ENCODE results near the gene LRRC59. TPM values are rescaled to one million over a fixed set of nuclear protein-coding genes. Genes with fewer than 3 reads are reported as not detected.

The LRRC59 gene
- total RNA-seq, 1 experiment from 2014 or later = 108 TPM

GRCh38 chr17:50345432-50346312, 51.7 kb downstream of the LRRC59 start, which contains the start of gene XYLT2 (continued):
- no peak for TF ChIP-seq AFF4 (CRISPR knock-in tag; IDR thresholded peaks at IDR 0.05; ENCODE audit: borderline replicate concordance)
- no peak for TF ChIP-seq PRRX2 (CRISPR knock-in tag; IDR thresholded peaks at IDR 0.05)
- peak; percentile 39 for TF ChIP-seq MAX (CRISPR knock-in tag; IDR thresholded peaks at IDR 0.05)
- TF ChIP-seq ZBTB21 (CRISPR knock-in tag; IDR thresholded peaks at IDR 0.05; ENCODE audit: borderline replicate concordance) = no peak
- no peak for TF ChIP-seq ETV6 (CRISPR knock-in tag; IDR thresholded peaks at IDR 0.05)
- TF ChIP-seq, protein P1, sequence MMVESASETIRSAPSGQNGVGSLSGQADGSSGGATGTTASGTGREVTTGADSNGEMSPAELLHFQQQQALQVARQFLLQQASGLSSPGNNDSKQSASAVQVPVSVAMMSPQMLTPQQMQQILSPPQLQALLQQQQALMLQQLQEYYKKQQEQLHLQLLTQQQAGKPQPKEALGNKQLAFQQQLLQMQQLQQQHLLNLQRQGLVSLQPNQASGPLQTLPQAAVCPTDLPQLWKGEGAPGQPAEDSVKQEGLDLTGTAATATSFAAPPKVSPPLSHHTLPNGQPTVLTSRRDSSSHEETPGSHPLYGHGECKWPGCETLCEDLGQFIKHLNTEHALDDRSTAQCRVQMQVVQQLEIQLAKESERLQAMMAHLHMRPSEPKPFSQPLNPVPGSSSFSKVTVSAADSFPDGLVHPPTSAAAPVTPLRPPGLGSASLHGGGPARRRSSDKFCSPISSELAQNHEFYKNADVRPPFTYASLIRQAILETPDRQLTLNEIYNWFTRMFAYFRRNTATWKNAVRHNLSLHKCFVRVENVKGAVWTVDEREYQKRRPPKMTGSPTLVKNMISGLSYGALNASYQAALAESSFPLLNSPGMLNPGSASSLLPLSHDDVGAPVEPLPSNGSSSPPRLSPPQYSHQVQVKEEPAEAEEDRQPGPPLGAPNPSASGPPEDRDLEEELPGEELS (CRISPR knock-in tag; IDR thresholded peaks at IDR 0.05) = no peak; the same call in 1 of the 2 replicates
- TF ChIP-seq CTCF (IDR thresholded peaks at IDR 0.05) = no peak
- no peak for TF ChIP-seq MYBL2 (CRISPR knock-in tag; IDR thresholded peaks at IDR 0.05)
- no peak for TF ChIP-seq ZBTB43 (CRISPR knock-in tag; IDR thresholded peaks at IDR 0.05)
- no peak for TF ChIP-seq ZNF317 (CRISPR knock-in tag; IDR thresholded peaks at IDR 0.05; ENCODE audit: borderline replicate concordance, low read depth)
- no peak for TF ChIP-seq ZNF416 (CRISPR knock-in tag; IDR thresholded peaks at IDR 0.05)
- TF ChIP-seq MXD4 (CRISPR knock-in tag; IDR thresholded peaks at IDR 0.05; ENCODE audit: borderline replicate concordance) = no peak
- no peak; the same call in 1 of the 2 replicates for TF ChIP-seq ARID4B (CRISPR knock-in tag; IDR thresholded peaks at IDR 0.05; ENCODE audit: borderline replicate concordance)
- no peak for TF ChIP-seq ATF1 (CRISPR knock-in tag; IDR thresholded peaks at IDR 0.05)
- TF ChIP-seq ZNF219 (CRISPR knock-in tag; IDR thresholded peaks at IDR 0.05; ENCODE audit: borderline replicate concordance) = no peak
- no peak for TF ChIP-seq ZNF423 (CRISPR knock-in tag; IDR thresholded peaks at IDR 0.05)
- TF ChIP-seq, protein P2, sequence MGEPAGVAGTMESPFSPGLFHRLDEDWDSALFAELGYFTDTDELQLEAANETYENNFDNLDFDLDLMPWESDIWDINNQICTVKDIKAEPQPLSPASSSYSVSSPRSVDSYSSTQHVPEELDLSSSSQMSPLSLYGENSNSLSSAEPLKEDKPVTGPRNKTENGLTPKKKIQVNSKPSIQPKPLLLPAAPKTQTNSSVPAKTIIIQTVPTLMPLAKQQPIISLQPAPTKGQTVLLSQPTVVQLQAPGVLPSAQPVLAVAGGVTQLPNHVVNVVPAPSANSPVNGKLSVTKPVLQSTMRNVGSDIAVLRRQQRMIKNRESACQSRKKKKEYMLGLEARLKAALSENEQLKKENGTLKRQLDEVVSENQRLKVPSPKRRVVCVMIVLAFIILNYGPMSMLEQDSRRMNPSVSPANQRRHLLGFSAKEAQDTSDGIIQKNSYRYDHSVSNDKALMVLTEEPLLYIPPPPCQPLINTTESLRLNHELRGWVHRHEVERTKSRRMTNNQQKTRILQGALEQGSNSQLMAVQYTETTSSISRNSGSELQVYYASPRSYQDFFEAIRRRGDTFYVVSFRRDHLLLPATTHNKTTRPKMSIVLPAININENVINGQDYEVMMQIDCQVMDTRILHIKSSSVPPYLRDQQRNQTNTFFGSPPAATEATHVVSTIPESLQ (CRISPR knock-in tag; IDR thresholded peaks at IDR 0.05) = no peak
- TF ChIP-seq USF2 (CRISPR knock-in tag; IDR thresholded peaks at IDR 0.05) = no peak; the same call in 1 of the 2 replicates
- no peak for TF ChIP-seq NFE2L1 (CRISPR knock-in tag; IDR thresholded peaks at IDR 0.05)
- TF ChIP-seq TCF7 (CRISPR knock-in tag; IDR thresholded peaks at IDR 0.05; ENCODE audit: low read depth) = no peak
